Fibroblast of lung (primary cell): Measurements from ENCODE around the gene TMEM259.

Source experiments
- EZH2 ChIP-seq: IDR thresholded peaks from 2 replicates; pipeline ENCODE4 v1.5.1; 2012; ENCODE audit warnings: low read length, control low read depth, mild to moderate bottlenecking; ENCODE audit errors: missing control alignments
- TF ChIP-seq, protein P1 (sequence below), 2 donors: IDR thresholded peaks in 1 of 2; conservative IDR thresholded peaks in 1 of 2; 1 replicate in 1 of 2; 2 replicates in 1 of 2; pipeline ENCODE4 v1.5.1; 2011 to 2012; ENCODE audit warnings: low read length in 2 of 2, control low read depth in 1 of 2, inconsistent platforms in 1 of 2, low read depth in 1 of 2, mild to moderate bottlenecking in 1 of 2

DNA sequence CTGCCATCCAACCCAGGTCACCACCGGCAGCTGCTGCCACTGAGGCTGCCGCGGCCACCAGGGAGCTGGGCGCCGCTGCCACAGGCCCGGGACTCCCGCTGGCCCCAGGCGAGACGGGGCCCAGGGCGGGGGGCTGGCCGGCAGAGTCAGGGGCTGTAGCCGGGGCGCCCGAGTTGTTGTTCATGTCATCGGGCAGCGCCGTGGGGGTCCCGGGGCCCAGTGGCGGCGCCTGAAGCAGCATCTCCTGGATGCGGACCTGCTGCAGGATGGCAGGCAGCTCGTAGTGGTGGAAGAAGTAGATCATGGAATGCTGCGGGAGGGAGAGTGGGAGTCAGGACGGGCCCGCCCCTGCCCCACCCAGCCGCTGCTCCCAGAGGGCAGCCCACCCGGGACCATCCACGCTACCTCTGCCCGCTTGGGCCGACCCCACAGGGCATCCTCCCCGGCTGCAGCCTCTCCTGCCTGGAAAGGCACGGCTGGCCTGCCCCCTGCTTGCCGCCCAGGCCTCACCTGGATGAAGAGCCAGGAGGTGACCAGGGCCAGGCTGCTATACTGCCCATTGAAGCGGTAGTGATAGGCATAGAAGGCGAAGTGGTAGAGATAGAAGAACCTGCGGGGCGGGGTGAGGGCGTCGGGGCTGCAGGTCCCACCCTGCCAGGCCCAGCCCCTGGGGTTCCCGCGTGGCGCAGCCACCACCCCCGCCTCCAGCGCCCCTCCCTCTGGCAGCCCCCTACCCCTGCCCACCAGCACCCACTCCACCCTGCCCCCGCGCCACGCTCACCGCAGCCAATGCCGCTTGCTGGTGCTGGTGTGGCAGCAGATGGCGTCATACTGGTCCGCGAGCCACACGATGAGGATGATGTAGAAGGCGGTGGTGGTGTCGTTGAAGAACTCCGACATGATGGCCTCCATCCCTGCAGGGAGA is 10.1 kb downstream of the TMEM259 start:
- TF ChIP-seq, protein P1, sequence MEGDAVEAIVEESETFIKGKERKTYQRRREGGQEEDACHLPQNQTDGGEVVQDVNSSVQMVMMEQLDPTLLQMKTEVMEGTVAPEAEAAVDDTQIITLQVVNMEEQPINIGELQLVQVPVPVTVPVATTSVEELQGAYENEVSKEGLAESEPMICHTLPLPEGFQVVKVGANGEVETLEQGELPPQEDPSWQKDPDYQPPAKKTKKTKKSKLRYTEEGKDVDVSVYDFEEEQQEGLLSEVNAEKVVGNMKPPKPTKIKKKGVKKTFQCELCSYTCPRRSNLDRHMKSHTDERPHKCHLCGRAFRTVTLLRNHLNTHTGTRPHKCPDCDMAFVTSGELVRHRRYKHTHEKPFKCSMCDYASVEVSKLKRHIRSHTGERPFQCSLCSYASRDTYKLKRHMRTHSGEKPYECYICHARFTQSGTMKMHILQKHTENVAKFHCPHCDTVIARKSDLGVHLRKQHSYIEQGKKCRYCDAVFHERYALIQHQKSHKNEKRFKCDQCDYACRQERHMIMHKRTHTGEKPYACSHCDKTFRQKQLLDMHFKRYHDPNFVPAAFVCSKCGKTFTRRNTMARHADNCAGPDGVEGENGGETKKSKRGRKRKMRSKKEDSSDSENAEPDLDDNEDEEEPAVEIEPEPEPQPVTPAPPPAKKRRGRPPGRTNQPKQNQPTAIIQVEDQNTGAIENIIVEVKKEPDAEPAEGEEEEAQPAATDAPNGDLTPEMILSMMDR (conservative IDR thresholded peaks at IDR 0.05 in 1 of 2, IDR thresholded peaks at IDR 0.05 in 1 of 2; ENCODE audit: low read depth in 1 of 2, low read length in 2 of 2): no peak
- no peak for TF ChIP-seq EZH2
